ENCODE measurements around the gene MR1. TPM values are rescaled to one million over a fixed set of nuclear protein-coding genes. Genes with fewer than 3 reads are reported as not detected.

The MR1 gene
- total RNA-seq, 2 donors from 2014 or later: 18.3 to 20.8 TPM

DNA sequence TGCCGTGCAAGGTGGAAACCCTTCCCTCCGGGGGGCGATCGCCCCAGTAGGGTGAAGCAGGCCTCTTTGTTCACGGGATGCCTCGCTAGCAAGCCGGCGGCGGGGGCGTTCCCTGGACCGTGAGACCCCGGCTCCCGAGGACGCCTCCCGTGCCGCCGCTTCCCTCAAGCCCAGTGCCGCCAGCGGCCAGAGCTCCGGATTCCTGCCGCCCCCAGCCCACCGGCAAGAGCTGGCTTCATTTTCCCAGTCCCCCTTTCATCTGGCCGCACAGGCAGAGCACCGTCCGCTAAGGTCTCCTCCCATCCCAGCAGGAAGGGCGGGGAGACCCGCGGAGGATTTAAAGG lies 71.0 kb downstream of the MR1 start:
- Mint-ChIP-seq H3K4me3 (peak overlapping the region; percentile 90), H3K27me3 (peaks cover 10% of the 10 kb centered on the region), H3K27ac (peak overlapping the region; percentile 95), H3K4me1 (peaks cover 47% of the 10 kb centered on the region), H3K36me3 (ENCODE audit: low read depth) (peaks cover 2% of the 10 kb centered on the region)
- DNase-seq (peak; percentile 30 to 44 (median 42)), ATAC-seq (peak; percentile 39)
- no peaks in the 10 kb centered on the region for H3K9me3 ChIP-seq (ENCODE audit: control insufficient read depth, low read length, poor library complexity, severe bottlenecking)

DNA sequence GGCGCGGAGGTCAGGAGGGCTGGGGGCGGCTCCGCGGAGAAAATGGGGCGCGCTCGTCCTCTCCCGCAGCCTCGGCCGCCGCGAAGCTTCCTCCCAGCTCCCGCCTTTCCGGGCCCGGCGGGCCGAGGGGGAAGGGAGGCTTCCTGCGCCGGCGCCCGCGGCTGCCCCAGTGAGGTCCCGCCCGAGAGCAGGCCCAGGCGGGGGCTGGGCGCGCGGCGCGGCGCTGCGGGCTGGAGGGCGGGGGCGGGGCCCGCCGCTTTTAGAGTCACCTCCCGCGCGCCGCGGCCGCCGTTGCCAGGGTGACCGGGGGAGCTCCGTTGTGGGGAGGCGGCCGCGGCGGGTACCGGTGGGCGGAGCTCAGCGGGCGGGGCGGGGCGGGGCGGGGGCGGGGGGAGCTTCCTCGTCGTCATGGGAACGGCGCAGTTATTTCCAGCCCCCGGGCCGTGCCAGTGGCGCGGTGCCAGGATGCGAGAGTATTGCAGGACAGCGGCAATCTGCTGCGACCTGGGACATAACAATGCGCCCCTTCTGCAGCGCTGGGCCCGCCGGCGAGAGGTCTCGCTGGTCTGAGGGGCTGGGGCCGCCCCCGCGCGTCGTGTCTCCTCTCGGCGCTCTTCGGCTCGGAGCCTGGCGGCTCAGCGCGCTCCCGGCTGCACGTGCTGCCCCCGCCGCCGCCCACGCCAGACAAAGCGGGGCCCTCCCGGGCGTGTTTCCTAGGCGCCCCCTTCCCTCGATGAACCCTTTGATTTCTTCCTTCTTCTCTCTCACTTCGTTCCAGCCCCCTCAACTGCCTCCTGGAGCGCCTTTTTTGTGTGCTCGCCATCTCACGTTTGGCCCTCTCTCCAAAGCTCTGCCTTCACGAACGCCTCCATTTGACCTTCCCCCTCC lies 71.6 kb downstream of the MR1 start:
- no peaks in the 10 kb centered on the region for H3K9me3 ChIP-seq (ENCODE audit: control insufficient read depth, low read length, poor library complexity, severe bottlenecking)
- Mint-ChIP-seq H3K27me3 (peaks cover 12% of the 10 kb centered on the region), H3K4me1 (peaks cover 42% of the 10 kb centered on the region), H3K4me3 (peak overlapping the region; percentile 94), H3K36me3 (ENCODE audit: low read depth) (peaks cover 2% of the 10 kb centered on the region), H3K27ac (peak overlapping the region; percentile 96)
- peak; percentile 92 to 97 (median 92) for DNase-seq
- peak; percentile 92 for ATAC-seq

DNA sequence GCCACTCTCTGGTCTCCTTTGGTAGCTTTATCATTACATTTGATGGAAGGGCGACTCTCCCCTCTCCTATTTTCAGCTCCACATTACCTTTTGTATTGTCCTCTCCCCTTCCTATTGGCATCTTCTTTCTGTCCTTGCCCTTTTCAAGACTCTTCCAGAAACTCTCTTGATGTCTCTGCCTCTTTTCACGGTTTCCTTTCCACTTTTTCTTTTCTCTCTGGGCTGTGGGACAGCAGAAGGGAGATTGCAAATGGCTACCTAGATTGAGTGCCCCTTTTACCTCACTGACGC lies 72.2 kb downstream of the MR1 start:
- H3K4me3 Mint-ChIP-seq: peak overlapping the region; percentile 94

DNA sequence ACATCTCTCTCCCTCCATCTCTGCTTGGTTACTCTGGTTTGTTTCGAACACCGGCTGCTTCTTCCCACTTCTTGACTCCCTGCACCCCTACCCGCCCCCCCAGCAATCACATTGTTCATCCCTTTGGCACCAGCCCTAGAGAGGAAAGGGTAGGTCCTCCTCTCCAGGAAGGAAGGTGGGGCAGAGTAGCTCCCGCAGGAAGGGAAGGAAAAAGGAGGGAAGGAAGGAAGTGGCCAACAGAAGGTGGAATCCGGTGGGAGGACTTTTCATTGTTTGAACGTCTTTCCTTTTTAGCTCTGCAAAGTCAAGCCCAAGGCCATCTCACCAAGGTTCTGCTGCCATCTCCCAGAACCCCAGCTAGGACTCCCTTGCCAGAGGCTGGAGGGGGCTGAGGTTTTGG lies 72.7 kb downstream of the MR1 start:
- DNase-seq (no peak), ATAC-seq (no peak)
- Mint-ChIP-seq H3K36me3 (ENCODE audit: low read depth) (peaks cover 2% of the 10 kb centered on the region), H3K27ac (peak overlapping the region; percentile 96), H3K27me3 (peaks cover 12% of the 10 kb centered on the region), H3K4me3 (peak overlapping the region; percentile 94), H3K4me1 (peaks cover 36% of the 10 kb centered on the region)
- H3K9me3 ChIP-seq (ENCODE audit: control insufficient read depth, low read length, poor library complexity, severe bottlenecking): no peaks in the 10 kb centered on the region

More for the DNA sequence above, 72.2 kb downstream of the MR1 start:
- DNase-seq (no peak), ATAC-seq (no peak)
- peaks cover 2% of the 10 kb centered on the region for H3K36me3 Mint-ChIP-seq (ENCODE audit: low read depth)
- H3K27ac Mint-ChIP-seq: peak overlapping the region; percentile 96
- peaks cover 12% of the 10 kb centered on the region for H3K27me3 Mint-ChIP-seq
- peaks cover 37% of the 10 kb centered on the region for H3K4me1 Mint-ChIP-seq
- H3K9me3 ChIP-seq (ENCODE audit: control insufficient read depth, low read length, poor library complexity, severe bottlenecking): no peaks in the 10 kb centered on the region

DNA sequence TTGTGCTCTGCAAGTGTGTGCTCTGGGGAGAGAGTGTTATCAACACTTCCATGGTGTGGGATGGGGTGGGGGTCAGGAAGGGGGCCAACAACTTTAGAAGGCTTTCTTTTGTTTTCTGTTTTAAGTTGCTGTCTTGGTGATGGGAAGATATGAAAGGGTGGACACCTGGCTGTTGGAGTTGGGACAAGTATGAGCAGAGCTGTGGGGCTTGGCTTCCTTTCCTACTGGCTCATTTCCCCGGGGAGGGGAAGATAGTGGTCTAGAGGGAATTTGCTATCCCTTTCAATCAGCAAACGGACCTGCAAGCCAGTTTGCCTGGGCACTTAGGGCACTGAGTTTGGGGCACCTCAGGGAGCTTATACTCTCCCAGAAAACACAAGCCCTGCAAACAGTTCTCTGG lies 73.9 kb downstream of the MR1 start:
- ATAC-seq (no peak), DNase-seq (no peak)
- Mint-ChIP-seq H3K36me3 (ENCODE audit: low read depth) (peaks cover 2% of the 10 kb centered on the region), H3K27ac (no peak overlapping the region), H3K27me3 (peaks cover 12% of the 10 kb centered on the region), H3K4me1 (peaks cover 34% of the 10 kb centered on the region), H3K4me3 (no peak overlapping the region)
- no peaks in the 10 kb centered on the region for H3K9me3 ChIP-seq (ENCODE audit: control insufficient read depth, low read length, poor library complexity, severe bottlenecking)

DNA sequence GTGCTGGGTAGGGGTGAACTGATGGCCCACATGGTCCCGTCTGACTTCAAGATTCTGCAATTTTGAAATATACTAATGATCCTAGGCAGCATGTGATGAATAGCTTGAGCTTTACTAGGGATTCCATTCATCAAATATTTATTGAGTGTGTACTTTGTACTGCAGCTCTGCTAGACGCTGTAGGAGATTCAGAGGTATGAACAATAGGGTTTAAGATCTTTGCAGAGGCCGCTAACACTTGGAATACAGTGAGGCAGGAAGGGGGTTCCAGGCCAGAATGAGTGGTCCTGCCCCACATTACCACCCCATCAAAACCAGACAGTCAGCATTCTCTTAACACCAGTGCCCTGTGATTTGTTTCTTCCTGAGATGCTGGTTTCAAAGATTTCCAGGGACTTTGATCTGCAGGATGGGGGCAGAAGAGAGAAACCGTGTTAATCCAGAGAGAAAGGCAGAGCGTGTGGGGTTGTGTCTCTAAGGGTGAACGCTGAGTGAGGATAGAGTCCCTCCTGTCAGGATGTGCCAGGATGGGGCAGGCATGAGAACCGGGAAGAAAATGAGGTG lies 74.6 kb downstream of the MR1 start:
- Mint-ChIP-seq H3K4me1 (peaks cover 29% of the 10 kb centered on the region), H3K27ac (peak overlapping the region; percentile 53), H3K36me3 (ENCODE audit: low read depth) (peaks cover 2% of the 10 kb centered on the region), H3K4me3 (peak overlapping the region; percentile 45), H3K27me3 (peaks cover 12% of the 10 kb centered on the region)
- no peaks in the 10 kb centered on the region for H3K9me3 ChIP-seq (ENCODE audit: control insufficient read depth, low read length, poor library complexity, severe bottlenecking)
- DNase-seq (no peak), ATAC-seq (no peak)

DNA sequence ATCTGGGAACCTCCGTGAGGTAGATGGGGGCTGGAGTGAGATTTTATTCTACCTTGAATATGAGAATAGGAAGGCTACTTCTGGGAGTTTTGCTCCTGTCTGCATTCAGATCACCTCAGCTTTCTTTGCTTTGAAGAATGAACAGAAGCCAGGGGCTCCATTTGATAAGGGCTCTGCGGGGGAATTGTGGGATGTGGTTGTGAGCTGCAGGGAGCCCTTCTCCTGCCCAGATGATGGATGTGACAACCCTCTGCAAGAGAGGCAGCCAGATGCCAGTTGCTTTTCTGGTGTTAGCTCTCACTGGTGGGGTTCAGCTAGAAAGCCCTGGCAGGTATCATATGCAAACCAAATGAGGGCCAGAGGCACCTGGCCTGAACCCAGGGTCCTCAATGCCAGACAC lies 76.2 kb downstream of the MR1 start:
- Mint-ChIP-seq H3K4me3 (no peak overlapping the region), H3K36me3 (ENCODE audit: low read depth) (peaks cover 2% of the 10 kb centered on the region), H3K4me1 (peaks cover 18% of the 10 kb centered on the region), H3K27ac (no peak overlapping the region), H3K27me3 (peaks cover 12% of the 10 kb centered on the region)
- DNase-seq (no peak), ATAC-seq (no peak)
- H3K9me3 ChIP-seq (ENCODE audit: control insufficient read depth, low read length, poor library complexity, severe bottlenecking): no peaks in the 10 kb centered on the region

Other genes starting within 250 kb of the MR1 start
- under 1 TPM; 0.05 to 0.08 TPM for gene KIAA1614, start 121.1 kb upstream of the MR1 start, total RNA-seq
- gene STX6, start 11.1 kb upstream of the MR1 start, total RNA-seq: 10 to 100 TPM in 1 of 2 donors, 1 to 10 TPM in 1; 9.0 to 11.8 TPM
- gene IER5, start 54.7 kb downstream of the MR1 start, total RNA-seq: 100 to 1,000 TPM; 123 to 145 TPM